GM18870 (cell line): ENCODE results near the gene DCLK1.

Experiments used
- ATAC-seq: cut with Tn5 transposase; IDR thresholded peaks from one replicate; pipeline ENCODE4 v1.9.1; 2021; ENCODE audit warnings: moderate library complexity; ENCODE audit not compliant: unreplicated experiment

Gene DCLK1

GRCh38 chr13:35838356-35838755, 292.8 kb downstream of the DCLK1 start:
- ATAC-seq: no peak

- no peak for ATAC-seq
Measured at GRCh38 chr13:35836446-35836845, 294.7 kb downstream of the DCLK1 start.

GRCh38 chr13:35835989-35836388, 295.2 kb downstream of the DCLK1 start:
- no peak for ATAC-seq

- no peak for ATAC-seq
Measured at GRCh38 chr13:35833608-35834275, 297.4 kb downstream of the DCLK1 start.

- no peak for ATAC-seq
Measured at GRCh38 chr13:35833031-35833430, 298.2 kb downstream of the DCLK1 start.

GRCh38 chr13:35832551-35832950, 298.6 kb downstream of the DCLK1 start:
- ATAC-seq: no peak

- ATAC-seq: no peak
Measured at GRCh38 chr13:35830850-35831450, 300.2 kb downstream of the DCLK1 start.

GRCh38 chr13:35826626-35827254, 304.4 kb downstream of the DCLK1 start:
- ATAC-seq: no peak

GRCh38 chr13:35824825-35825224, 306.4 kb downstream of the DCLK1 start:
- no peak for ATAC-seq

GRCh38 chr13:35824395-35824794, 306.8 kb downstream of the DCLK1 start:
- ATAC-seq: no peak

GRCh38 chr13:35822666-35823065, 308.5 kb downstream of the DCLK1 start:
- ATAC-seq: no peak

GRCh38 chr13:35818633-35819067, 312.5 kb downstream of the DCLK1 start:
- no peak for ATAC-seq

- no peak for ATAC-seq
Measured at GRCh38 chr13:35817642-35818607, 313.3 kb downstream of the DCLK1 start.

- no peak for ATAC-seq
Measured at GRCh38 chr13:35814605-35815011, 316.6 kb downstream of the DCLK1 start.

GRCh38 chr13:35812736-35813135, 318.4 kb downstream of the DCLK1 start:
- no peak for ATAC-seq

GRCh38 chr13:35810321-35810720, 320.9 kb downstream of the DCLK1 start:
- ATAC-seq: no peak

- no peak for ATAC-seq
Measured at GRCh38 chr13:35808846-35809245, 322.3 kb downstream of the DCLK1 start.

GRCh38 chr13:35804901-35805300, 326.3 kb downstream of the DCLK1 start:
- ATAC-seq: no peak

GRCh38 chr13:35797991-35798390, 333.2 kb downstream of the DCLK1 start:
- ATAC-seq: no peak

- no peak for ATAC-seq
Measured at GRCh38 chr13:35797244-35797643, 333.9 kb downstream of the DCLK1 start.

GRCh38 chr13:35796623-35797022, 334.6 kb downstream of the DCLK1 start:
- ATAC-seq: no peak
